ENCODE data around the gene PRPF8.

GRCh38 chr17:1712271-1712670 is 27.6 kb upstream of the PRPF8 start:
- TF ChIP-seq POLR2AphosphoS5 (IDR thresholded peaks at IDR 0.05) (no peak), EP300 (IDR thresholded peaks at IDR 0.05) (no peak), CTCF (IDR thresholded peaks at IDR 0.05) (no peak)

Data from esophagus muscularis mucosa (tissue), 4 donors.